ENCODE results near the gene TDRD9. TPM values are rescaled to one million over a fixed set of nuclear protein-coding genes. Genes with fewer than 3 reads are reported as not detected.

TDRD9 gene
- total RNA-seq, 1 donor from 2014 or later, result 2.7 TPM

- no peak overlapping the region for H3K4me3 ChIP-seq (ENCODE audit: low read depth, low read length)
- TF ChIP-seq CTCF (conservative IDR thresholded peaks at IDR 0.05; ENCODE audit: low read depth, low read length), result no peak
- DNase-seq (ENCODE audit: low read depth), result no peak
These were observed 171.1 kb downstream of the TDRD9 start for GRCh38 chr14:104099096-104100041.

GRCh38 chr14:104100171-104101085 is 172.2 kb downstream of the TDRD9 start:
- H3K4me3 ChIP-seq (ENCODE audit: low read depth, low read length), result no peak overlapping the region
- no peak for DNase-seq (ENCODE audit: low read depth)
- TF ChIP-seq CTCF (conservative IDR thresholded peaks at IDR 0.05; ENCODE audit: low read depth, low read length), result no peak

GRCh38 chr14:104101086-104101621 is 172.9 kb downstream of the TDRD9 start:
- no peak for DNase-seq (ENCODE audit: low read depth)
- no peak overlapping the region for H3K4me3 ChIP-seq (ENCODE audit: low read depth, low read length)
- TF ChIP-seq CTCF (conservative IDR thresholded peaks at IDR 0.05; ENCODE audit: low read depth, low read length), result no peak

DNA sequence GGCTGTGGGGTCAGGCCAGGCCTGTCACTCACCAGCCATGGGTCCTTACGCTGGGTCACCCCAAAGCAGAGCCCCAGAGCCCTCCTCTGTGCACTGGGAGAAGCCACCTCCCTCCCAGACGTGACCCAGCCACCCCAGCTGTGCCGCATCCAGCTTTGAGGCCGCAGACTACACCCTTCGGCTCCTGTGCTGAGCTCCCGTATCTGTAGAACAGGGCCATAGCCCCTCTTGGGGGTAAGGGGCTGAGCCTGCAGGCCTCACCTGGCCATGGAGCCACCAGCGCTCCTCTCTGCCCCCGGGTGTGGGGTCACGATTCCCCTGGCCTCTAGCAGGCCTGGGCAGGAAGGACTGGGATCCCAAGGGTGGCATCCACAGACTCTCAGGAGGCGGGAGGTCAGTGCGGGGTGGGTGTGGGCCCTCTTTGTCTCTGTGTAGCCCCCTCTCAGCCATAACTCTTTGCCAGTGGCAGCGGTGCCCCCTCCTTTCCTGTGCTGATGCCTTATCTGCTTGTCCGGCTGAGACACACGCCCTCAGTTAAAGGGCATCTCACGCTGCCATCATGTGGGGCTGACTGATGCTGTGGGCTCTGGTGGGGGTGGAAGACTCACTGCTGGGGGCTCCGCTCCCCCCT is 173.5 kb downstream of the TDRD9 start:
- H3K4me3 ChIP-seq (ENCODE audit: low read depth, low read length), result no peak overlapping the region
- no peak for DNase-seq (ENCODE audit: low read depth)
- no peak for TF ChIP-seq CTCF (conservative IDR thresholded peaks at IDR 0.05; ENCODE audit: low read depth, low read length)

Other genes with a start within 250 kb of the TDRD9 start
- 32.5 and 55.0 TPM in 2 replicates for gene XRCC3, start 213.0 kb upstream of the TDRD9 start, total RNA-seq
- gene ZFYVE21, start 212.6 kb upstream of the TDRD9 start, total RNA-seq, result 74.1 and 110 TPM in 2 replicates
- gene PPP1R13B, start 80.9 kb upstream of the TDRD9 start, total RNA-seq, result 6.4 and 11.1 TPM in 2 replicates
- not detected in 2 replicates for gene RD3L, start 14.1 kb downstream of the TDRD9 start, total RNA-seq
- not detected in 2 replicates for gene ASPG, start 157.2 kb downstream of the TDRD9 start, total RNA-seq
- gene KIF26A, start 210.1 kb downstream of the TDRD9 start, total RNA-seq, result 0.46 and 0.87 TPM in 2 replicates